ENCODE data around the gene PTPRE. TPM values are rescaled to one million over a fixed set of nuclear protein-coding genes. Genes with fewer than 3 reads are reported as not detected.

PTPRE gene
- total RNA-seq, 1 experiment from 2014 or later: 3.1 TPM

DNA sequence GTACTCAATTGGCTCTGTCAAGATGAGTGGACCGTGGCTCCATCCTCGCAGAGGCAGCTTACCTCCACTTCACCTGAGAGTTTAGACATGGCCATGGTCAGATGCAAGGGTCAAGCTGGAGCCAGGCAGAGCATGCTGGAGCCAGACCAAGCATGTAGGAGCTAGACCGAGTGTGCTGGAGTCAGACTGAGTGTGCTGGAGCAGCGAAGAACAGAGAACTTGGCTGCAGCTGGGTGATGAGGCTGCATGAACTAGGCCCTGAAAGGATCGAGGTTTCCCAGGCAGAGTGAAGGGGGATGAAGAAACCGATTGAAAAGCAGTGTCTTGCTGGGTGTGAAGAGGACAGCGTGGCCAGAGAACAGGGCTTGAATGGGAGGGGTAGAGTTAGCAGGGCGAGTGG is 133.2 kb downstream of the PTPRE start:
- Mint-ChIP-seq H3K9me3 (no peaks in the 10 kb centered on the region), H3K27me3 (ENCODE audit: low read depth) (peaks cover 13% of the 10 kb centered on the region; the same call in 1 of the 2 replicates), H3K4me3 (no peak overlapping the region), H3K36me3 (no peaks in the 10 kb centered on the region), H3K27ac (no peak overlapping the region), H3K4me1 (peaks cover 13% of the 10 kb centered on the region)
- ATAC-seq: no peak
- ChIA-PET POLR2A (no interaction called here), CTCF (interaction anchor here (1.5 to 2.1 kb wide), 2 partner anchors 29 kb away, joined by 3 to 5 read pairs; no protein-coding TSS in a partner anchor)
- no peak for DNase-seq (ENCODE audit: low spot score)
- TF ChIP-seq, protein P1, sequence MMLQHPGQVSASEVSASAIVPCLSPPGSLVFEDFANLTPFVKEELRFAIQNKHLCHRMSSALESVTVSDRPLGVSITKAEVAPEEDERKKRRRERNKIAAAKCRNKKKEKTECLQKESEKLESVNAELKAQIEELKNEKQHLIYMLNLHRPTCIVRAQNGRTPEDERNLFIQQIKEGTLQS (CRISPR knock-in tag; conservative IDR thresholded peaks at IDR 0.05): no peak
- TF ChIP-seq ZNF263 (CRISPR knock-in tag; IDR thresholded peaks at IDR 0.05; ENCODE audit: low read depth) (no peak), FOXP1 (CRISPR knock-in tag; IDR thresholded peaks at IDR 0.05; ENCODE audit: borderline replicate concordance) (no peak), TEAD4 (CRISPR knock-in tag; IDR thresholded peaks at IDR 0.05) (no peak), KAT7 (CRISPR knock-in tag; IDR thresholded peaks at IDR 0.05; ENCODE audit: borderline replicate concordance) (no peak), EMX1 (CRISPR knock-in tag; IDR thresholded peaks at IDR 0.05) (no peak), ZNF423 (CRISPR knock-in tag; IDR thresholded peaks at IDR 0.05) (no peak), ZNF317 (CRISPR knock-in tag; IDR thresholded peaks at IDR 0.05; ENCODE audit: borderline replicate concordance, low read depth) (no peak)
- TF ChIP-seq, protein P2, sequence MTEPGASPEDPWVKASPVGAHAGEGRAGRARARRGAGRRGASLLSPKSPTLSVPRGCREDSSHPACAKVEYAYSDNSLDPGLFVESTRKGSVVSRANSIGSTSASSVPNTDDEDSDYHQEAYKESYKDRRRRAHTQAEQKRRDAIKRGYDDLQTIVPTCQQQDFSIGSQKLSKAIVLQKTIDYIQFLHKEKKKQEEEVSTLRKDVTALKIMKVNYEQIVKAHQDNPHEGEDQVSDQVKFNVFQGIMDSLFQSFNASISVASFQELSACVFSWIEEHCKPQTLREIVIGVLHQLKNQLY (CRISPR knock-in tag; IDR thresholded peaks at IDR 0.05): no peak
- TF ChIP-seq, protein P3, sequence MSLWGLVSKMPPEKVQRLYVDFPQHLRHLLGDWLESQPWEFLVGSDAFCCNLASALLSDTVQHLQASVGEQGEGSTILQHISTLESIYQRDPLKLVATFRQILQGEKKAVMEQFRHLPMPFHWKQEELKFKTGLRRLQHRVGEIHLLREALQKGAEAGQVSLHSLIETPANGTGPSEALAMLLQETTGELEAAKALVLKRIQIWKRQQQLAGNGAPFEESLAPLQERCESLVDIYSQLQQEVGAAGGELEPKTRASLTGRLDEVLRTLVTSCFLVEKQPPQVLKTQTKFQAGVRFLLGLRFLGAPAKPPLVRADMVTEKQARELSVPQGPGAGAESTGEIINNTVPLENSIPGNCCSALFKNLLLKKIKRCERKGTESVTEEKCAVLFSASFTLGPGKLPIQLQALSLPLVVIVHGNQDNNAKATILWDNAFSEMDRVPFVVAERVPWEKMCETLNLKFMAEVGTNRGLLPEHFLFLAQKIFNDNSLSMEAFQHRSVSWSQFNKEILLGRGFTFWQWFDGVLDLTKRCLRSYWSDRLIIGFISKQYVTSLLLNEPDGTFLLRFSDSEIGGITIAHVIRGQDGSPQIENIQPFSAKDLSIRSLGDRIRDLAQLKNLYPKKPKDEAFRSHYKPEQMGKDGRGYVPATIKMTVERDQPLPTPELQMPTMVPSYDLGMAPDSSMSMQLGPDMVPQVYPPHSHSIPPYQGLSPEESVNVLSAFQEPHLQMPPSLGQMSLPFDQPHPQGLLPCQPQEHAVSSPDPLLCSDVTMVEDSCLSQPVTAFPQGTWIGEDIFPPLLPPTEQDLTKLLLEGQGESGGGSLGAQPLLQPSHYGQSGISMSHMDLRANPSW (CRISPR knock-in tag; conservative IDR thresholded peaks at IDR 0.05; ENCODE audit: low read depth): no peak
- TF ChIP-seq, protein P4, sequence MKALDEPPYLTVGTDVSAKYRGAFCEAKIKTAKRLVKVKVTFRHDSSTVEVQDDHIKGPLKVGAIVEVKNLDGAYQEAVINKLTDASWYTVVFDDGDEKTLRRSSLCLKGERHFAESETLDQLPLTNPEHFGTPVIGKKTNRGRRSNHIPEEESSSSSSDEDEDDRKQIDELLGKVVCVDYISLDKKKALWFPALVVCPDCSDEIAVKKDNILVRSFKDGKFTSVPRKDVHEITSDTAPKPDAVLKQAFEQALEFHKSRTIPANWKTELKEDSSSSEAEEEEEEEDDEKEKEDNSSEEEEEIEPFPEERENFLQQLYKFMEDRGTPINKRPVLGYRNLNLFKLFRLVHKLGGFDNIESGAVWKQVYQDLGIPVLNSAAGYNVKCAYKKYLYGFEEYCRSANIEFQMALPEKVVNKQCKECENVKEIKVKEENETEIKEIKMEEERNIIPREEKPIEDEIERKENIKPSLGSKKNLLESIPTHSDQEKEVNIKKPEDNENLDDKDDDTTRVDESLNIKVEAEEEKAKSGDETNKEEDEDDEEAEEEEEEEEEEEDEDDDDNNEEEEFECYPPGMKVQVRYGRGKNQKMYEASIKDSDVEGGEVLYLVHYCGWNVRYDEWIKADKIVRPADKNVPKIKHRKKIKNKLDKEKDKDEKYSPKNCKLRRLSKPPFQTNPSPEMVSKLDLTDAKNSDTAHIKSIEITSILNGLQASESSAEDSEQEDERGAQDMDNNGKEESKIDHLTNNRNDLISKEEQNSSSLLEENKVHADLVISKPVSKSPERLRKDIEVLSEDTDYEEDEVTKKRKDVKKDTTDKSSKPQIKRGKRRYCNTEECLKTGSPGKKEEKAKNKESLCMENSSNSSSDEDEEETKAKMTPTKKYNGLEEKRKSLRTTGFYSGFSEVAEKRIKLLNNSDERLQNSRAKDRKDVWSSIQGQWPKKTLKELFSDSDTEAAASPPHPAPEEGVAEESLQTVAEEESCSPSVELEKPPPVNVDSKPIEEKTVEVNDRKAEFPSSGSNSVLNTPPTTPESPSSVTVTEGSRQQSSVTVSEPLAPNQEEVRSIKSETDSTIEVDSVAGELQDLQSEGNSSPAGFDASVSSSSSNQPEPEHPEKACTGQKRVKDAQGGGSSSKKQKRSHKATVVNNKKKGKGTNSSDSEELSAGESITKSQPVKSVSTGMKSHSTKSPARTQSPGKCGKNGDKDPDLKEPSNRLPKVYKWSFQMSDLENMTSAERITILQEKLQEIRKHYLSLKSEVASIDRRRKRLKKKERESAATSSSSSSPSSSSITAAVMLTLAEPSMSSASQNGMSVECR (CRISPR knock-in tag; IDR thresholded peaks at IDR 0.05; ENCODE audit: borderline replicate concordance): no peak
- TF ChIP-seq, protein P5, sequence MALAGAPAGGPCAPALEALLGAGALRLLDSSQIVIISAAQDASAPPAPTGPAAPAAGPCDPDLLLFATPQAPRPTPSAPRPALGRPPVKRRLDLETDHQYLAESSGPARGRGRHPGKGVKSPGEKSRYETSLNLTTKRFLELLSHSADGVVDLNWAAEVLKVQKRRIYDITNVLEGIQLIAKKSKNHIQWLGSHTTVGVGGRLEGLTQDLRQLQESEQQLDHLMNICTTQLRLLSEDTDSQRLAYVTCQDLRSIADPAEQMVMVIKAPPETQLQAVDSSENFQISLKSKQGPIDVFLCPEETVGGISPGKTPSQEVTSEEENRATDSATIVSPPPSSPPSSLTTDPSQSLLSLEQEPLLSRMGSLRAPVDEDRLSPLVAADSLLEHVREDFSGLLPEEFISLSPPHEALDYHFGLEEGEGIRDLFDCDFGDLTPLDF (CRISPR knock-in tag; IDR thresholded peaks at IDR 0.05): no peak
- TF ChIP-seq, protein P6, sequence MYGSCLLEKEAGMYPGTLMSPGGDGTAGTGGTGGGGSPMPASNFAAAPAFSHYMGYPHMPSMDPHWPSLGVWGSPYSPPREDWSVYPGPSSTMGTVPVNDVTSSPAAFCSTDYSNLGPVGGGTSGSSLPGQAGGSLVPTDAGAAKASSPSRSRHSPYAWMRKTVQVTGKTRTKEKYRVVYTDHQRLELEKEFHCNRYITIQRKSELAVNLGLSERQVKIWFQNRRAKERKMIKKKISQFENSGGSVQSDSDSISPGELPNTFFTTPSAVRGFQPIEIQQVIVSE (CRISPR knock-in tag; IDR thresholded peaks at IDR 0.05; ENCODE audit: borderline replicate concordance): no peak

DNA sequence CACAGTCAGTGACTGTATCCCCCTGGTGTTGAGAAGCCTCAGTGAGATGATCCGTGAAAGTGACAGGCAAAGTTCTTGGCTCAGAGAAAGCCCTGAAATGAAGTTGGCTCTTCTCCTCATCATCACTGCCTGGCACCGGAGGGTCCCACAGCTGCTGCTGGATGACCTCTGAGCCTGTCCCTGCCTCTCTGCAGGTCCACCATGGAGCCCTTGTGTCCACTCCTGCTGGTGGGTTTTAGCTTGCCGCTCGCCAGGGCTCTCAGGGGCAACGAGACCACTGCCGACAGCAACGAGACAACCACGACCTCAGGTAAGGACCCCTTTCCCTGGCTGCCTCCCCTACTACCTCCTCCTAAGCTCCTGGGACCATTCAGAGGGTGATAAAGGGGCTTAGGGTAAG is 133.8 kb downstream of the PTPRE start:
- Mint-ChIP-seq H3K27ac (no peak overlapping the region), H3K4me3 (no peak overlapping the region), H3K4me1 (peaks cover 8% of the 10 kb centered on the region), H3K36me3 (no peaks in the 10 kb centered on the region), H3K27me3 (ENCODE audit: low read depth) (peaks cover 13% of the 10 kb centered on the region; the same call in 1 of the 2 replicates), H3K9me3 (no peaks in the 10 kb centered on the region)
- CTCF ChIA-PET: interaction anchor here (2.1 kb wide), 1 partner anchor 29 kb away, joined by 5 read pairs; no protein-coding TSS in a partner anchor
- DNase-seq (ENCODE audit: low spot score) (no peak), ATAC-seq (no peak)
- POLR2A ChIA-PET: no interaction called here
- TF ChIP-seq, protein P4 (CRISPR knock-in tag; IDR thresholded peaks at IDR 0.05; ENCODE audit: borderline replicate concordance): no peak
- TF ChIP-seq TEAD4 (CRISPR knock-in tag; IDR thresholded peaks at IDR 0.05) (no peak), TEAD1 (CRISPR knock-in tag; IDR thresholded peaks at IDR 0.05) (no peak), SOX15 (CRISPR knock-in tag; IDR thresholded peaks at IDR 0.05) (no peak), SP1 (CRISPR knock-in tag; conservative IDR thresholded peaks at IDR 0.05) (no peak), GRHL2 (CRISPR knock-in tag; IDR thresholded peaks at IDR 0.05; ENCODE audit: insufficient replicate concordance, severe bottlenecking) (no peak)
- TF ChIP-seq, protein P7, sequence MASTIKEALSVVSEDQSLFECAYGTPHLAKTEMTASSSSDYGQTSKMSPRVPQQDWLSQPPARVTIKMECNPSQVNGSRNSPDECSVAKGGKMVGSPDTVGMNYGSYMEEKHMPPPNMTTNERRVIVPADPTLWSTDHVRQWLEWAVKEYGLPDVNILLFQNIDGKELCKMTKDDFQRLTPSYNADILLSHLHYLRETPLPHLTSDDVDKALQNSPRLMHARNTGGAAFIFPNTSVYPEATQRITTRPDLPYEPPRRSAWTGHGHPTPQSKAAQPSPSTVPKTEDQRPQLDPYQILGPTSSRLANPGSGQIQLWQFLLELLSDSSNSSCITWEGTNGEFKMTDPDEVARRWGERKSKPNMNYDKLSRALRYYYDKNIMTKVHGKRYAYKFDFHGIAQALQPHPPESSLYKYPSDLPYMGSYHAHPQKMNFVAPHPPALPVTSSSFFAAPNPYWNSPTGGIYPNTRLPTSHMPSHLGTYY (CRISPR knock-in tag; IDR thresholded peaks at IDR 0.05): no peak
